ENCODE results near the gene TRPM8. TPM values are rescaled to one million over a fixed set of nuclear protein-coding genes. Genes with fewer than 3 reads are reported as not detected.

TRPM8 gene
- total and polyA plus RNA-seq, 2 of the 8 experiments (the other 6 are each of a cell fraction or from before 2014, with no cell fraction given), result 0.18 to 0.54 TPM

- Histone ChIP-seq H2BK120ac (replicated peaks; ENCODE audit: low read depth, low read length) (no peak overlapping the region), H2BK15ac (ENCODE audit: low read length) (no peak overlapping the region), H2AK5ac (ENCODE audit: low read depth, low read length) (no peak overlapping the region), H3K79me1 (ENCODE audit: low read depth, low read length) (no peaks in the 10 kb centered on the region), H3K4me1 (replicated peaks in 1 of 4; ENCODE audit: control insufficient read depth in 3 of 4, insufficient read depth in 4 of 4, low read length in 3 of 4) (no peaks in the 10 kb centered on the region), H4K20me1 (replicated peaks in 1 of 2; ENCODE audit: control insufficient read depth in 1 of 2, insufficient read depth in 2 of 2, low read length in 2 of 2) (no peaks in the 10 kb centered on the region), H3K23ac (ENCODE audit: insufficient read length) (no peak overlapping the region), H2BK20ac (ENCODE audit: low read length) (no peak overlapping the region), H2AFZ (ENCODE audit: low read length) (no peak overlapping the region), H4K5ac (ENCODE audit: insufficient read length, low read depth, low read length) (no peak overlapping the region), H3K14ac (ENCODE audit: insufficient read length) (no peak overlapping the region), H3K4me2 (ENCODE audit: insufficient read depth in 1 of 2, low read depth in 2 of 2, low read length in 2 of 2) (no peak overlapping the region), H3K27me3 (replicated peaks in 1 of 4; ENCODE audit: control insufficient read depth in 3 of 4, extremely low read depth in 1 of 4, insufficient read depth in 3 of 4, low read length in 3 of 4) (no peaks in the 10 kb centered on the region), H3K4ac (replicated peaks; ENCODE audit: insufficient read length, low read depth, low read length) (no peak overlapping the region), H3K27ac (ENCODE audit: low read depth, low read length) (no peak overlapping the region), H3K9me3 (ENCODE audit: insufficient read depth in 2 of 2, low read depth in 1 of 2, low read length in 1 of 2) (no peaks in the 10 kb centered on the region), H3K4me3 (ENCODE audit: extremely low read depth in 1 of 4, insufficient read depth in 2 of 4, low read depth in 3 of 4, low read length in 4 of 4) (no peak overlapping the region), H4K8ac (ENCODE audit: extremely low read depth, insufficient read depth, low read length) (no peak overlapping the region), H3K9ac (replicated peaks in 1 of 4; ENCODE audit: extremely low read depth in 1 of 4, low read depth in 3 of 4, low read length in 3 of 4) (no peak overlapping the region), H3K18ac (ENCODE audit: extremely low read depth, low read length) (no peak overlapping the region), H2BK5ac (ENCODE audit: low read depth, low read length) (no peak overlapping the region), H2BK12ac (ENCODE audit: low read depth, low read length) (no peak overlapping the region), H3K23me2 (ENCODE audit: low read depth, low read length) (no peaks in the 10 kb centered on the region), H3K36me3 (ENCODE audit: control insufficient read depth in 2 of 4, insufficient read depth in 4 of 4, low read length in 3 of 4) (no peaks in the 10 kb centered on the region), H3K79me2 (ENCODE audit: control insufficient read depth in 1 of 2, insufficient read depth in 2 of 2, low read length in 2 of 2) (no peaks in the 10 kb centered on the region), H3K56ac (replicated peaks; ENCODE audit: insufficient read length, low read depth, low read length) (no peak overlapping the region), H4K91ac (replicated peaks; ENCODE audit: insufficient read length, low read length) (no peak overlapping the region)
- ChIA-PET CTCF (ENCODE audit: partially characterized antibody) (interaction anchor here (0.6 kb wide), 1 partner anchor 849 kb away, joined by 3 read pairs; no protein-coding TSS in a partner anchor), POLR2A (ENCODE audit: partially characterized antibody) (no interaction called here)
- DNase-seq (ENCODE audit: low read depth in 1 of 2, low spot score in 2 of 2) (no peak), FAIRE-seq (no peak)
- WGBS, 2 experiments (ENCODE audit: extremely low coverage in 1 of 2, insufficient coverage in 1 of 2, insufficient read length in 1 of 2, insufficient replicate concordance in 2 of 2, low coverage in 1 of 2, low lambda C conversion rate in 2 of 2, missing lambda C conversion rate in 1 of 2), result 89% methylated on average over 3 of the region's 3 CpGs; no CpG with 5 or more reads in 1 of the 2 experiments
- no peak for TF ChIP-seq RBBP5 (IDR thresholded peaks at IDR 0.05; ENCODE audit: borderline replicate concordance, low read depth, low read length)
- no peak for TF ChIP-seq NANOG (IDR thresholded peaks at IDR 0.05; ENCODE audit: insufficient read depth, low read depth, low read length, poor library complexity, severe bottlenecking)
- TF ChIP-seq ATF3 (IDR thresholded peaks at IDR 0.05; ENCODE audit: insufficient read depth, low read depth, low read length), result no peak
- no peak for TF ChIP-seq YY1 (IDR thresholded peaks at IDR 0.05; ENCODE audit: low read depth, low read length)
- no peak for TF ChIP-seq PHF8 (conservative IDR thresholded peaks at IDR 0.05; ENCODE audit: low read depth, low read length)
- TF ChIP-seq CTBP2 (IDR thresholded peaks at IDR 0.05; ENCODE audit: borderline replicate concordance, insufficient read depth, insufficient read length, low read length), result no peak
- no peak for TF ChIP-seq CBX5 (IDR thresholded peaks at IDR 0.05; ENCODE audit: low read depth, low read length)
- TF ChIP-seq SIX5 (IDR thresholded peaks at IDR 0.05; ENCODE audit: low read depth, low read length), result no peak
- TF ChIP-seq POU5F1 (IDR thresholded peaks at IDR 0.05; ENCODE audit: low read depth, low read length), result no peak
- TF ChIP-seq SIRT6 (IDR thresholded peaks at IDR 0.05; ENCODE audit: low read length), result no peak
- no peak for TF ChIP-seq SP2 (IDR thresholded peaks at IDR 0.05; ENCODE audit: low read length)
- no peak for TF ChIP-seq TBP (IDR thresholded peaks at IDR 0.05; ENCODE audit: low read depth, low read length)
- no peak for TF ChIP-seq RNF2 (IDR thresholded peaks at IDR 0.05; ENCODE audit: borderline replicate concordance, low read depth, low read length, missing control alignments, poor library complexity, severe bottlenecking)
- TF ChIP-seq CBX8 (IDR thresholded peaks at IDR 0.05; ENCODE audit: borderline replicate concordance, low read depth, low read length), result no peak
- TF ChIP-seq CREB1 (IDR thresholded peaks at IDR 0.05), result no peak
These were observed 116.0 kb downstream of the TRPM8 start for GRCh38 chr2:234033174-234033573.
